ENCODE results near the gene TNNI3.
"Not testable (repeated sequence)": the region's sequence is repeated elsewhere in the genome, so short reads cannot be mapped to it uniquely, and the experiment has no call there.

The TNNI3 gene

GRCh38 chr19:55157064-55157908, at the start of gene TNNI3:
Gene TNNI3, minus strand, starts transcription at chr19:55157732. Its CDS starts 143 bp downstream, at chr19:55157589.
- DNase-seq (ENCODE audit: low read depth, low spot score) = no peak

GRCh38 chr19:55206664-55207500, 49.4 kb upstream of the TNNI3 start:
- no peak for DNase-seq (ENCODE audit: low read depth, low spot score)

GRCh38 chr19:55202199-55202598, 44.7 kb upstream of the TNNI3 start:
- DNase-seq (ENCODE audit: low read depth, low spot score) = not testable (repeated sequence)

GRCh38 chr19:55199620-55200204, 42.2 kb upstream of the TNNI3 start:
- DNase-seq (ENCODE audit: low read depth, low spot score) = no peak

- no peak for DNase-seq (ENCODE audit: low read depth, low spot score)
Measured at GRCh38 chr19:55198651-55199050, 41.1 kb upstream of the TNNI3 start.

- no peak for DNase-seq (ENCODE audit: low read depth, low spot score)
Measured at GRCh38 chr19:55197528-55197927, 40.0 kb upstream of the TNNI3 start.

GRCh38 chr19:55196803-55197202, 39.3 kb upstream of the TNNI3 start:
- DNase-seq (ENCODE audit: low read depth, low spot score) = no peak

- no peak for DNase-seq (ENCODE audit: low read depth, low spot score)
Measured at GRCh38 chr19:55193481-55193880, 35.9 kb upstream of the TNNI3 start.

- DNase-seq (ENCODE audit: low read depth, low spot score) = no peak
Measured at GRCh38 chr19:55189403-55189835, 31.9 kb upstream of the TNNI3 start.

- no peak for DNase-seq (ENCODE audit: low read depth, low spot score)
Measured at GRCh38 chr19:55188625-55189024, 31.1 kb upstream of the TNNI3 start.

- DNase-seq (ENCODE audit: low read depth, low spot score) = no peak
Measured at GRCh38 chr19:55186080-55186479, 28.5 kb upstream of the TNNI3 start.

- DNase-seq (ENCODE audit: low read depth, low spot score) = no peak
Measured at GRCh38 chr19:55181740-55182139, 24.2 kb upstream of the TNNI3 start.

- peak; percentile 26 for DNase-seq (ENCODE audit: low read depth, low spot score)
Measured at GRCh38 chr19:55179606-55180484, 22.3 kb upstream of the TNNI3 start, which contains the start of gene SYT5. Gene SYT5, minus strand, starts transcription at chr19:55180289. Its CDS starts 1,248 bp downstream, at chr19:55179041.

- peak; percentile 81 for DNase-seq (ENCODE audit: low read depth, low spot score)
Measured at GRCh38 chr19:55178781-55179599, 21.5 kb upstream of the TNNI3 start.

- no peak for DNase-seq (ENCODE audit: low read depth, low spot score)
Measured at GRCh38 chr19:55176076-55176475, 18.5 kb upstream of the TNNI3 start.

GRCh38 chr19:55175117-55175867, 17.8 kb upstream of the TNNI3 start:
- no peak for DNase-seq (ENCODE audit: low read depth, low spot score)

GRCh38 chr19:55174425-55175116, 17.0 kb upstream of the TNNI3 start:
- no peak for DNase-seq (ENCODE audit: low read depth, low spot score)

GRCh38 chr19:55173714-55174409, 16.3 kb upstream of the TNNI3 start:
- DNase-seq (ENCODE audit: low read depth, low spot score) = no peak

All from activated CD4-positive, CD25-positive, alpha-beta regulatory T cell treated with anti-CD3 and anti-CD28 coated beads, Interleukin-2, amount 50 U/mL, for 16 hours (primary cell).